Mucosa of rectum (tissue), 2 donors: ENCODE results near the gene RETREG1.

Source experiments
- H3K27ac ChIP-seq, 2 donors: one replicate each; pipeline ENCODE4 v1.7.0; 2013; ENCODE audit warnings: inconsistent platforms in 2 of 2, low read depth in 2 of 2, low read length in 2 of 2
- H3K27me3 ChIP-seq, 2 donors: one replicate each; pipeline ENCODE4 v1.7.0; 2013; ENCODE audit warnings: low read length in 2 of 2; ENCODE audit not compliant: control insufficient read depth in 2 of 2, insufficient read depth in 2 of 2
- H3K36me3 ChIP-seq, 2 donors: one replicate each; pipeline ENCODE4 v1.7.0; 2013; ENCODE audit warnings: low read length in 2 of 2; ENCODE audit not compliant: control insufficient read depth in 2 of 2, insufficient read depth in 2 of 2
- H3K4me1 ChIP-seq, 2 donors: one replicate each; pipeline ENCODE4 v1.7.0; 2013; ENCODE audit warnings: low read length in 2 of 2, mild to moderate bottlenecking in 1 of 2; ENCODE audit not compliant: control insufficient read depth in 2 of 2, insufficient read depth in 2 of 2
- H3K4me3 ChIP-seq, 2 donors: one replicate each; pipeline ENCODE4 v1.7.0; 2013; ENCODE audit warnings: low read length in 2 of 2
- H3K9ac ChIP-seq, 2 donors: one replicate each; pipeline ENCODE4 v1.7.0; 2013; ENCODE audit warnings: low read length in 2 of 2, low read depth in 1 of 2, mild to moderate bottlenecking in 1 of 2
- H3K9me3 ChIP-seq, 2 donors: one replicate each; pipeline ENCODE4 v1.7.0; 2013; ENCODE audit warnings: low read length in 2 of 2; ENCODE audit not compliant: control insufficient read depth in 2 of 2
- donor health status: healthy.
- donor health status: Normal muscosa, but diverticular disease.

RETREG1 gene

GRCh38 chr5:16558984-16559629, 57.7 kb downstream of the RETREG1 start:
- Histone ChIP-seq H3K36me3 (no peaks in the 10 kb centered on the region), H3K27ac (no peak overlapping the region), H3K4me1 (no peaks in the 10 kb centered on the region), H3K4me3 (no peak overlapping the region), H3K27me3 (no peaks in the 10 kb centered on the region), H3K9me3 (no peaks in the 10 kb centered on the region), H3K9ac (no peak overlapping the region)

GRCh38 chr5:16557477-16557876, 59.3 kb downstream of the RETREG1 start:
- Histone ChIP-seq H3K4me3 (no peak overlapping the region), H3K9ac (no peak overlapping the region), H3K4me1 (peaks cover 6 to 7% of the 10 kb centered on the region in 2 donors), H3K27ac (no peak overlapping the region), H3K27me3 (no peaks in the 10 kb centered on the region), H3K9me3 (no peaks in the 10 kb centered on the region), H3K36me3 (no peaks in the 10 kb centered on the region)

GRCh38 chr5:16554110-16554509, 62.7 kb downstream of the RETREG1 start:
- Histone ChIP-seq H3K27me3 (no peaks in the 10 kb centered on the region), H3K36me3 (no peaks in the 10 kb centered on the region), H3K4me1 (peaks cover 11 to 13% of the 10 kb centered on the region in 2 donors), H3K9ac (no peak overlapping the region), H3K4me3 (no peak overlapping the region), H3K9me3 (no peaks in the 10 kb centered on the region), H3K27ac (peak overlapping the region in 1 of 2 donors; percentile 0)

GRCh38 chr5:16552666-16553343, 64.0 kb downstream of the RETREG1 start:
- H3K9ac ChIP-seq, result no peak overlapping the region
- no peaks in the 10 kb centered on the region for H3K36me3 ChIP-seq
- H3K9me3 ChIP-seq, result no peaks in the 10 kb centered on the region
- no peak overlapping the region for H3K27ac ChIP-seq
- no peak overlapping the region for H3K4me3 ChIP-seq
- H3K27me3 ChIP-seq, result no peaks in the 10 kb centered on the region
- H3K4me1 ChIP-seq, result peaks cover 11 to 13% of the 10 kb centered on the region in 2 donors

- Histone ChIP-seq H3K4me3 (no peak overlapping the region), H3K4me1 (peaks cover 11 to 13% of the 10 kb centered on the region in 2 donors), H3K9ac (no peak overlapping the region), H3K27ac (no peak overlapping the region), H3K9me3 (no peaks in the 10 kb centered on the region), H3K27me3 (no peaks in the 10 kb centered on the region), H3K36me3 (no peaks in the 10 kb centered on the region)
Observed at GRCh38 chr5:16551628-16552027, 65.2 kb downstream of the RETREG1 start.

- H3K36me3 ChIP-seq, result no peaks in the 10 kb centered on the region
- no peaks in the 10 kb centered on the region for H3K27me3 ChIP-seq
- H3K9me3 ChIP-seq, result no peaks in the 10 kb centered on the region
- peaks cover 11 to 13% of the 10 kb centered on the region in 2 donors for H3K4me1 ChIP-seq
- peak overlapping the region in 1 of 2 donors; percentile 37 for H3K4me3 ChIP-seq
- no peak overlapping the region for H3K9ac ChIP-seq
- H3K27ac ChIP-seq, result no peak overlapping the region
Observed at GRCh38 chr5:16550316-16550952, 66.4 kb downstream of the RETREG1 start.

GRCh38 chr5:16549491-16550206, 67.1 kb downstream of the RETREG1 start:
- no peak overlapping the region for H3K27ac ChIP-seq
- H3K4me3 ChIP-seq, result no peak overlapping the region
- H3K4me1 ChIP-seq, result peaks cover 11 to 13% of the 10 kb centered on the region in 2 donors
- H3K9me3 ChIP-seq, result no peaks in the 10 kb centered on the region
- H3K36me3 ChIP-seq, result no peaks in the 10 kb centered on the region
- H3K27me3 ChIP-seq, result no peaks in the 10 kb centered on the region
- no peak overlapping the region for H3K9ac ChIP-seq

GRCh38 chr5:16548812-16549211, 68.0 kb downstream of the RETREG1 start:
- Histone ChIP-seq H3K9ac (no peak overlapping the region), H3K27ac (no peak overlapping the region), H3K4me1 (peaks cover 11 to 13% of the 10 kb centered on the region in 2 donors), H3K36me3 (no peaks in the 10 kb centered on the region), H3K9me3 (no peaks in the 10 kb centered on the region), H3K27me3 (no peaks in the 10 kb centered on the region), H3K4me3 (no peak overlapping the region)

- H3K4me1 ChIP-seq, result peaks cover 11 to 16% of the 10 kb centered on the region in 2 donors
- H3K27me3 ChIP-seq, result no peaks in the 10 kb centered on the region
- H3K27ac ChIP-seq, result no peak overlapping the region
- H3K9me3 ChIP-seq, result no peaks in the 10 kb centered on the region
- no peak overlapping the region for H3K9ac ChIP-seq
- H3K4me3 ChIP-seq, result no peak overlapping the region
- no peaks in the 10 kb centered on the region for H3K36me3 ChIP-seq
Observed at GRCh38 chr5:16548115-16548514, 68.7 kb downstream of the RETREG1 start.
